Activated CD8-positive, alpha-beta memory T cell treated with anti-CD3 and anti-CD28 coated beads for 36 hours (primary cell): Measurements from ENCODE around the gene SYNC. TPM values are rescaled to one million over a fixed set of nuclear protein-coding genes. Genes with fewer than 3 reads are reported as not detected.
"Not testable (repeated sequence)": the region's sequence is repeated elsewhere in the genome, so short reads cannot be mapped to it uniquely, and the experiment has no call there.

Experiments used
- CTCF ChIA-PET: fragments of 350-600 bp; sonication (Branson Sonifier 250); formaldehyde crosslinking; loops from one replicate; lab custom pipeline; 2021; ENCODE audit warnings: antibody characterized with exemption; lab: Charles Lee
- POLR2A ChIA-PET: fragments of 350-600 bp; sonication (Branson Sonifier 250); formaldehyde crosslinking; loops from one replicate; lab custom pipeline; 2021; ENCODE audit warnings: antibody characterized with exemption; lab: Charles Lee
- total RNA-seq, 2 experiments: library from RNA; stranded (reverse); gene quantifications; one replicate each; pipeline ENCODE4 v1.2.3, GENCODE V29; 2021

SYNC gene
- total RNA-seq, 2 experiments from 2014 or later, result not detected

- ChIA-PET POLR2A (no interaction called here), CTCF (no interaction called here)
Measured at GRCh38 chr1:32659581-32659980, 43.0 kb downstream of the SYNC start.

- ChIA-PET CTCF (interaction anchor here (1.5 kb wide), 1 partner anchor 119 kb away, joined by 3 read pairs; no protein-coding TSS in a partner anchor), POLR2A (no interaction called here)
Measured at GRCh38 chr1:32652244-32652962, 50.2 kb downstream of the SYNC start.

GRCh38 chr1:32651461-32652073 is 51.0 kb downstream of the SYNC start:
- POLR2A ChIA-PET, result interaction anchor here (0.5 to 1.5 kb wide), 7 partner anchors 26 to 360 kb away, joined by 3 to 13 read pairs (median 4); partner anchors contain the start of gene HDAC1
- CTCF ChIA-PET, result interaction anchor here (1.2 to 1.7 kb wide), 2 partner anchors 24 to 131 kb away, joined by 3 to 7 read pairs; no protein-coding TSS in a partner anchor

DNA sequence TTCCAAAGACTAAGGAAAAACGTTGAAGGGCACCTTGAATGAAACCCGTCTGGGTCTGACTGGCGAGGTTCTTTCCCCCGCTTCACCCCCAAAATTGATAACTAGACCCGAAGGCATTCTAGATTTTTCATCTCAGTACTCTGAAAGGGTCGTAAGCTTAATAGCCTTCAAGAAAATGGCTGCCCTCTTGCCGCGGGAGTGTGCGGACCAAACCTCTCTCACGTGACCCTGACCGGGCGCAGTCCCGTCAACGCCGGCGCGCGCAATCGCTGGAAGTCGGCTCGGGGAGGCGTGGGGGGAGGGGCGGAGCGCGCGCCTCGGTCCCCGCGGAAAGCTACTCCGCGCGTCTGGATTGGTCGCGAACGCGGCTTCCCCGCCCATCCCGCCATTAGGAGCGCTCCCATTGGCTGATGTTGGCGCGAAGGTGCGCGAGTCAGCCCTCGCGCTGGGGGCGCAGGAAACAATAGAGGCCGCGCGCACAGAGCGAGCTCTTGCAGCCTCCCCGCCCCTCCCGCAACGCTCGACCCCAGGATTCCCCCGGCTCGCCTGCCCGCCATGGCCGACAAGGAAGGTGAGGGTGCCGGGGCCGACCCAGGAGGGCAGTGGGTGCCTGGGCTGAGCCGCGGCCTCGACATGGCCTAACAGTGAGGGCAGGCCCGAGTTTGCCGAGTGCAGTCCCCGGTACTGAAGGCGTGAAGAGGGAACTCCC is 51.7 kb downstream of the SYNC start, which contains the start of gene RBBP4:
RBBP4 (plus strand) TSS at position 457 of the 709 bp plus-strand sequence; CDS start at position 556, 99 bp downstream.
- ChIA-PET CTCF (interaction anchor here (0.6 to 1.7 kb wide), 3 partner anchors 23 to 176 kb away, joined by 3 to 7 read pairs (median 6); no protein-coding TSS in a partner anchor), POLR2A (interaction anchor here (0.5 to 1.5 kb wide), 12 partner anchors 27 to 699 kb away, joined by 3 to 13 read pairs (median 4); partner anchors contain the start of gene HDAC1)

DNA sequence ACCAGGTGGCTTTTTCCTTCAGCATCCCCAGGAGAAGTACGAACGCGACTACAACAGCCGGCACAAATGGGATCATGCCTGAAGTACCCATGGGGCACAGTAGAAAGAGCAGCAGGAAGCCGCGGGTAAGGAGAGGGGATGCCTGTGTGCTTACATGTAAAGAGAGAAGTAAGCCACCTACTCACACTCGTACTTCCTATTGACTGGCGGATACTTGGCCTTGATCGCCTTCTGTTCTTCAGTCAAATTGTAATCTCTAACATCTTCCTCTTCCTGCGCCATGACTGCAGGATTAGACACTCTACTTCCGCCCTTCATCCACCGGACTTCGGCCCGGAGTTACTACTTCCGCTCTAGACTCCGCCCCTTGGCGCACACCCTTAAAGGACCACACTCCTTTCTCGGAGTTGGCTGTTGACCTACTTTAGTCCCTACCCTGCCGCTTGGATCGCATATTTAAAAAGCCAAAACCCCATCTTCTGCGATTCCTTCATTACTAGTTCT is 52.3 kb downstream of the SYNC start, which contains the start of gene ZBTB8OS:
ZBTB8OS (minus strand) TSS at position 303 of the 504 bp plus-strand sequence; CDS start at position 282, 21 bp downstream.
- POLR2A ChIA-PET, result interaction anchor here (0.6 to 1.5 kb wide), 7 partner anchors 28 to 700 kb away, joined by 3 to 13 read pairs (median 4); no protein-coding TSS in a partner anchor

DNA sequence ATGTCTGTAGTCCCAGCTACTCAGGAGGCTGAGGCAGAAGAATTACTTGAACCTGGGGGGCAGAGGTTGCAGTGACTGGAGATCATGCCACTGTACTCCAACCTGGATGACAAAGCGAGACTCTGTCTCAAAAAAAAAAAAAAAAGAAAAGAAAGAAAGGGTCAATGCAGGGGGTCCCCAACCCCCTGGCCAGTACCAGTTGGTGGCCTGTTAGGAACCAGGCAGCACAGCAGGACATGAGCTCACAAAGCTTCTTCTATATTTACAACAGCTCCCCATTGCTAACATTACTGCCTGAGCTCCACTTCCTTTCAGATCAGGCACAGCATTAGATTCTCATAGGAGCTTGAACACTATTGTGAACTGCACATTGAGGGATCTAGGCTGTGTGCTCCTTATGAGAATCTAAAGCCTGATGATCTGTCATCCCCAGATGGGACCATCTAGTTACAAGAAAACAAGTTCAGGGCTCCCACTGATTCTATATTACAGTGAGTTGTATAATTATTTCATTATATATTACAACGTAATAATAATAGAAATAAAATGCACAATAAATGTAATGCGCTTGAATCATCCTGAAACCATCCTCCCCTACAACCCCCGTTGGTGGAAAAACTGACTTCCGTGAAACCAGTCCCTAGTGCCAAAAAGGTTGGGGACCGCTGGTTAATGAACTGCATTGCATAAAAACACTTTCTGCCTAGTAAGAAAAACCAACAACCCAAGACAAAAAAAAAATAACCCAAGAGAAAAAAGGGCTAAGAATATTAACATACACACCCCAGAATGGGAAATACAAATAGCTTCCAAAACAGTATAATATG is 55.0 kb downstream of the SYNC start:
- ChIA-PET CTCF (no interaction called here), POLR2A (interaction anchor here (0.7 kb wide), 1 partner anchor 634 kb away, joined by 4 read pairs; no protein-coding TSS in a partner anchor)

More for the DNA sequence above, 52.3 kb downstream of the SYNC start, which contains the start of gene ZBTB8OS:
- CTCF ChIA-PET, result interaction anchor here (1.2 to 1.7 kb wide), 2 partner anchors 22 to 130 kb away, joined by 3 to 7 read pairs; no protein-coding TSS in a partner anchor

GRCh38 chr1:32644426-32644825 is 58.1 kb downstream of the SYNC start:
- ChIA-PET CTCF (no interaction called here), POLR2A (no interaction called here)

- CTCF ChIA-PET, result interaction anchor here (0.6 kb wide), 1 partner anchor 70 kb away, joined by 5 read pairs; no protein-coding TSS in a partner anchor
- POLR2A ChIA-PET, result not testable (repeated sequence)
Measured at GRCh38 chr1:32642292-32642827, 60.2 kb downstream of the SYNC start.

- POLR2A ChIA-PET, result interaction anchor here (0.6 kb wide), 1 partner anchor 295 kb away, joined by 6 read pairs; no protein-coding TSS in a partner anchor
- CTCF ChIA-PET, result no interaction called here
Measured at GRCh38 chr1:32639489-32640075, 63.0 kb downstream of the SYNC start.

- POLR2A ChIA-PET, result interaction anchor here (0.8 to 1.0 kb wide), 2 partner anchors 43 to 149 kb away, joined by 3 to 4 read pairs; no protein-coding TSS in a partner anchor
Measured at GRCh38 chr1:32636914-32637645, 65.5 kb downstream of the SYNC start.

GRCh38 chr1:32635508-32636277 is 66.9 kb downstream of the SYNC start:
- ChIA-PET CTCF (no interaction called here), POLR2A (interaction anchor here (0.6 kb wide), 2 partner anchors 44 to 546 kb away, joined by 4 to 9 read pairs; partner anchors contain the start of gene TRIM62)

More at GRCh38 chr1:32636914-32637645, 65.5 kb downstream of the SYNC start:
- CTCF ChIA-PET, result no interaction called here

DNA sequence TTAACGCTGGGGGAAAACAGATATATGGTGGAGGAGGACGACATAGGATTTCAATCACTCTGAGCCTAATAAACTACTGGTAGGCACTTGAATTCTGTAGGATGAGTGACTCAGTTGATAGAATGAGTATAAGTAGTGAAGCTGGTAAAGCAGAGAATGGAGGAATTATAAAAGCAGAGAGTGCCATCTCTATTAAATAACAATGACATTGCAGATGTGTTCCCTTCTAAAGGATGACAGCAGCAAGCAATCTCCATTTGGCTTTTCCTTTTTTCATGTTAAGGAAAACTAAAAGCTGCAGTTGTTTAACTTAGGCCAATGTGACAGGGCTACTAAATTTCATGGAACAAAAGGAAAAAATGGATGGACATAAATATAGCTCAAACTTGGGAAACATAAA is 69.7 kb downstream of the SYNC start:
- CTCF ChIA-PET, result no interaction called here
- POLR2A ChIA-PET, result interaction anchor here (0.7 kb wide), 1 partner anchor 62 kb away, joined by 3 read pairs; no protein-coding TSS in a partner anchor

- POLR2A ChIA-PET, CTCF ChIA-PET: not testable (repeated sequence)
Measured at GRCh38 chr1:32630173-32630572, 72.4 kb downstream of the SYNC start.
